Measurements from ENCODE around the gene NMRK1. TPM values are rescaled to one million over a fixed set of nuclear protein-coding genes. Genes with fewer than 3 reads are reported as not detected.

Gene NMRK1
- total RNA-seq, 1 donor from 2014 or later = 8.8 TPM

- no peak for DNase-seq
- Mint-ChIP-seq H3K4me3 (no peak overlapping the region), H3K4me1 (peaks cover 30% of the 10 kb centered on the region), H3K27ac (no peak overlapping the region), H3K9me3 (no peaks in the 10 kb centered on the region), H3K27me3 (no peaks in the 10 kb centered on the region), H3K36me3 (ENCODE audit: low read depth) (peaks cover 62% of the 10 kb centered on the region)
- CTCF ChIA-PET = no interaction called here
- POLR2A ChIA-PET = no interaction called here
- no peak for ATAC-seq (ENCODE audit: low read depth)
- intact Hi-C loops (cut with micrococcal nuclease) = no loop called here
- TF ChIP-seq CTCF (IDR thresholded peaks at IDR 0.05) = no peak
These were observed 32.7 kb upstream of the NMRK1 start for GRCh38 chr9:75120686-75121085.

GRCh38 chr9:75117564-75117963 lies 29.6 kb upstream of the NMRK1 start:
- peaks cover 37% of the 10 kb centered on the region for H3K4me1 Mint-ChIP-seq
- ChIA-PET CTCF (no interaction called here), POLR2A (no interaction called here)
- no peak for DNase-seq
- intact Hi-C loops (cut with micrococcal nuclease) = no loop called here
- H3K36me3 Mint-ChIP-seq (ENCODE audit: low read depth) = peaks cover 49% of the 10 kb centered on the region
- H3K4me3 Mint-ChIP-seq = no peak overlapping the region
- no peak for ATAC-seq (ENCODE audit: low read depth)
- no peaks in the 10 kb centered on the region for H3K9me3 Mint-ChIP-seq
- H3K27me3 Mint-ChIP-seq = no peaks in the 10 kb centered on the region
- no peak overlapping the region for H3K27ac Mint-ChIP-seq
- TF ChIP-seq CTCF (IDR thresholded peaks at IDR 0.05) = no peak

GRCh38 chr9:75116306-75116705 lies 28.4 kb upstream of the NMRK1 start:
- Mint-ChIP-seq H3K4me1 (peaks cover 44% of the 10 kb centered on the region), H3K27ac (no peak overlapping the region), H3K36me3 (ENCODE audit: low read depth) (peaks cover 41% of the 10 kb centered on the region), H3K27me3 (no peaks in the 10 kb centered on the region), H3K4me3 (no peak overlapping the region), H3K9me3 (no peaks in the 10 kb centered on the region)
- TF ChIP-seq CTCF (IDR thresholded peaks at IDR 0.05) = no peak
- intact Hi-C loops (cut with micrococcal nuclease) = no loop called here
- CTCF ChIA-PET = no interaction called here
- POLR2A ChIA-PET = no interaction called here
- ATAC-seq (ENCODE audit: low read depth) = no peak
- DNase-seq = no peak

- POLR2A ChIA-PET = no interaction called here
- Mint-ChIP-seq H3K36me3 (ENCODE audit: low read depth) (peaks cover 15% of the 10 kb centered on the region), H3K27ac (peak overlapping the region; percentile 20), H3K9me3 (no peaks in the 10 kb centered on the region), H3K27me3 (no peaks in the 10 kb centered on the region), H3K4me1 (peaks cover 59% of the 10 kb centered on the region), H3K4me3 (no peak overlapping the region)
- DNase-seq (no peak), ATAC-seq (ENCODE audit: low read depth) (no peak)
- CTCF ChIA-PET = no interaction called here
- intact Hi-C loops (cut with micrococcal nuclease) = loop anchor here (5.0 kb wide), 1 partner anchor 35 kb away; no protein-coding TSS in a partner anchor
- TF ChIP-seq CTCF (IDR thresholded peaks at IDR 0.05) = no peak
These were observed 24.8 kb upstream of the NMRK1 start for GRCh38 chr9:75112789-75113188.

- POLR2A ChIA-PET = interaction anchor here (0.7 kb wide), 1 partner anchor 23 kb away, joined by 7 read pairs; the partner anchor contains the start of gene OSTF1
- intact Hi-C loops (cut with micrococcal nuclease) = loop anchor here (2.0 to 5.0 kb wide), 2 partner anchors 14 to 36 kb away; no protein-coding TSS in a partner anchor
- CTCF ChIA-PET = no interaction called here
These were observed 23.2 kb upstream of the NMRK1 start for GRCh38 chr9:75111019-75111622.

More at GRCh38 chr9:75111019-75111622, 23.2 kb upstream of the NMRK1 start:
- H3K9me3 Mint-ChIP-seq = no peaks in the 10 kb centered on the region
- no peak overlapping the region for H3K4me3 Mint-ChIP-seq
- H3K27me3 Mint-ChIP-seq = no peaks in the 10 kb centered on the region
- DNase-seq = no peak
- peaks cover 52% of the 10 kb centered on the region for H3K4me1 Mint-ChIP-seq
- H3K36me3 Mint-ChIP-seq (ENCODE audit: low read depth) = peaks cover 14% of the 10 kb centered on the region
- no peak for ATAC-seq (ENCODE audit: low read depth)
- TF ChIP-seq CTCF (IDR thresholded peaks at IDR 0.05) = no peak
- H3K27ac Mint-ChIP-seq = peak overlapping the region; percentile 31
